ENCODE data around the gene ABCC10. TPM values are rescaled to one million over a fixed set of nuclear protein-coding genes. Genes with fewer than 3 reads are reported as not detected.
"Not testable (repeated sequence)": the region's sequence is repeated elsewhere in the genome, so short reads cannot be mapped to it uniquely, and the experiment has no call there.

Gene ABCC10
- total and polyA plus RNA-seq, 11 donors = 6.4 to 19.6 (median 10.3) TPM

DNA sequence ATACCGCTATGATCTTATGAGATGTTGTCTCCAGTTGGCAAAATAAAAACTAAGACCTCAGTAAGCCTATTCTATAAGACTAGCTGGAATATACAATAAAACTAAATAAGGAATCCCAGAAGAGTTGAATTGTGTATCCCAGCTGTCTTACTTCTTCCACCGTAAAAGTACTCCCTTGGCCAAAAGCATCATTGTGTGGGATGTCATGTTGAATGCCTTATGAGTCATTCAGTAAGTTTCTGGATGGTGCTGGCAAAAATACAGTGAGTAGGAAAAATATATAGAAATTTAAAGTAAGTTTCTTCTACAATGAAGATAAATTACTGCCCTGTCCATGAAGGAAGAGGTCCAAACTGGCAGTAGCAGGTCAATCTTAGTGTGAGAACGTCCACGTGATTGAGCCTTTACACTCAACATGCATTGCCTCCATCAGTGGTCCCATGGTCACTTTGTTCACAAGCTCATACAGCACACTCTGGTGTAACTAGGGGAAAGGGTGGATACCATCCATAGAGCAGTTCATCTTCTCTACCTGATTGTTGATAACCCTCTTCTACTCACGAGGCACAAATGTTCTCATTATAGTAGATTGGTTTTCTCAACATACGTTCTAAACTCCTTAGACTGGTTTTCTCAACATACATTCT lies 44.2 kb upstream of the ABCC10 start:
- intact Hi-C loops (cut with DNase I) = loop anchor here in 2 of 10 donors (10.0 kb wide), 3 partner anchors 62 to 112 kb away; partner anchors contain the start of gene DLK2 (in 1 of the 2)
- DNase-seq (no peak), ATAC-seq (no peak)
- Histone ChIP-seq H3K36me3 (no peaks in the 10 kb centered on the region), H3K27me3 (peaks cover 0 to 4% (median 0%) of the 10 kb centered on the region in 9 donors), H3K27ac (peak overlapping the region in 1 of 12 donors; percentile 73), H3K4me3 (no peak overlapping the region), H3K9me3 (no peaks in the 10 kb centered on the region), H3K4me1 (peaks cover 0 to 22% (median 0%) of the 10 kb centered on the region in 12 donors)
- TF ChIP-seq, protein P1, sequence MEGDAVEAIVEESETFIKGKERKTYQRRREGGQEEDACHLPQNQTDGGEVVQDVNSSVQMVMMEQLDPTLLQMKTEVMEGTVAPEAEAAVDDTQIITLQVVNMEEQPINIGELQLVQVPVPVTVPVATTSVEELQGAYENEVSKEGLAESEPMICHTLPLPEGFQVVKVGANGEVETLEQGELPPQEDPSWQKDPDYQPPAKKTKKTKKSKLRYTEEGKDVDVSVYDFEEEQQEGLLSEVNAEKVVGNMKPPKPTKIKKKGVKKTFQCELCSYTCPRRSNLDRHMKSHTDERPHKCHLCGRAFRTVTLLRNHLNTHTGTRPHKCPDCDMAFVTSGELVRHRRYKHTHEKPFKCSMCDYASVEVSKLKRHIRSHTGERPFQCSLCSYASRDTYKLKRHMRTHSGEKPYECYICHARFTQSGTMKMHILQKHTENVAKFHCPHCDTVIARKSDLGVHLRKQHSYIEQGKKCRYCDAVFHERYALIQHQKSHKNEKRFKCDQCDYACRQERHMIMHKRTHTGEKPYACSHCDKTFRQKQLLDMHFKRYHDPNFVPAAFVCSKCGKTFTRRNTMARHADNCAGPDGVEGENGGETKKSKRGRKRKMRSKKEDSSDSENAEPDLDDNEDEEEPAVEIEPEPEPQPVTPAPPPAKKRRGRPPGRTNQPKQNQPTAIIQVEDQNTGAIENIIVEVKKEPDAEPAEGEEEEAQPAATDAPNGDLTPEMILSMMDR (IDR thresholded peaks at IDR 0.05) = no peak
- TF ChIP-seq POLR2A (IDR thresholded peaks at IDR 0.05) = no peak
- WGBS, 4 donors = 80 to 85% (median 83%) methylated on average over 6 of the region's 6 CpGs

DNA sequence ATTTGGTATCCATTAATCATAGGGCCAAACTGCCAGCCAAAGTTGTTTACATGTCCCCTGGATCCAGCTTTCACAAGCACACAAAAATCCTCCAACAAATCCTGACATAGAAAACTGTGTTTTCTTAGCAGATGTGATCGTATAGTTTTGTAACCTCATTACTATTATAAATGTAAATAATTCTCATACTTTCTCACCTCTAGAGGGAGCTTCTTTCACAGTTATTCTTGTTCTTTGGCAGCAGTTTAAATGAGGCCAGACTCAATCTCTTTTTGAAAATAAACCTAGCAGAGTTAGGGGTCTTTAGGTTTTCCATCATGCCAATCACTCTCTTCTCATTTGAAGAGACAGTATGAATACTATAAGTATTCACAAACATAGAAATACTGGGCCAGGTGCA lies 40.8 kb upstream of the ABCC10 start:
- no peaks in the 10 kb centered on the region for H3K9me3 ChIP-seq
- H3K4me3 ChIP-seq = no peak overlapping the region
- H3K4me1 ChIP-seq = peaks cover 0 to 27% (median 0%) of the 10 kb centered on the region in 12 donors
- no peaks in the 10 kb centered on the region for H3K36me3 ChIP-seq
- 40 to 70% (median 60%) methylated on average over 1 of the region's 1 CpG for WGBS, 4 donors
- DNase-seq (no peak), ATAC-seq (peak in 1 of 4 donors; percentile 28)
- intact Hi-C loops (cut with DNase I) = loop anchor here in 7 of 10 donors (1.0 to 10.0 kb wide), 7 partner anchors 58 to 121 kb away; partner anchors contain the start of gene DLK2 (in 1 of the 7)
- H3K27ac ChIP-seq = no peak overlapping the region
- TF ChIP-seq, protein P1 (IDR thresholded peaks at IDR 0.05) = peak in 8 of 12 donors; percentile 18 to 66 (median 50)
- TF ChIP-seq POLR2A (IDR thresholded peaks at IDR 0.05) = no peak
- peaks cover 0 to 30% (median 2%) of the 10 kb centered on the region in 9 donors for H3K27me3 ChIP-seq

DNA sequence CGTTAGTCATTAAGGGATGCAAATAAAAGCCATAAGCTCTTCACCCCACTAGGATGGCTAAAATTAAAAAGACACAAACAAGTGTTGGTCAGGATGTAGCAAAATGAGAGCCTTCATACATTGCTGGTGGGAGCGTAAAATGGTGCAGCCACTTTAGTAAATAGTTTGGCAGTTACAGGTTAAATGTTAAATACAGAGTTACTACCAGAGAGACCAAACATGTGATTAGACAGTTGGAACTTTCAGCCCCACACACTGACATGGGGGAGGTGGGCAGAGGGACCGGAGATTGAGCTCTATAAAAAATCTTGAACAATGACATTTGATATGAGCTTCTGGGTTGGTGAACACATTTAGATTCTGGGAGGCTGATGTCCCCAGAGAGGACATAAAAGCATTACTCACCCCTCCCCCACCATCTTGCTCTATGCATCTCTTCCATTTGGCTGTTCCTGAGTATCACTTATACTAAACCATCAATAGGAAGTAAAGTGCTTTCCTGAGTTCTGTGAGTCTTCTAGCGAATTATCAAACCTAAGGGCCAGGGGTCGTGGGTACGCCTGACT lies 37.5 kb upstream of the ABCC10 start:
- Histone ChIP-seq H3K27me3 (peaks cover 0 to 31% (median 2%) of the 10 kb centered on the region in 9 donors), H3K4me1 (peaks cover 0 to 6% (median 0%) of the 10 kb centered on the region in 12 donors), H3K36me3 (no peaks in the 10 kb centered on the region), H3K27ac (no peak overlapping the region), H3K9me3 (no peaks in the 10 kb centered on the region), H3K4me3 (no peak overlapping the region)
- WGBS, 4 donors = 81 to 93% (median 87%) methylated on average over 6 of the region's 6 CpGs
- intact Hi-C loops (cut with DNase I) = loop anchor here in 7 of 10 donors (2.0 to 10.0 kb wide), 7 partner anchors 55 to 117 kb away; partner anchors contain the start of gene DLK2 (in 1 of the 7)
- DNase-seq (no peak), ATAC-seq (no peak)
- TF ChIP-seq, protein P1 (IDR thresholded peaks at IDR 0.05) = no peak
- TF ChIP-seq POLR2A (IDR thresholded peaks at IDR 0.05) = no peak

DNA sequence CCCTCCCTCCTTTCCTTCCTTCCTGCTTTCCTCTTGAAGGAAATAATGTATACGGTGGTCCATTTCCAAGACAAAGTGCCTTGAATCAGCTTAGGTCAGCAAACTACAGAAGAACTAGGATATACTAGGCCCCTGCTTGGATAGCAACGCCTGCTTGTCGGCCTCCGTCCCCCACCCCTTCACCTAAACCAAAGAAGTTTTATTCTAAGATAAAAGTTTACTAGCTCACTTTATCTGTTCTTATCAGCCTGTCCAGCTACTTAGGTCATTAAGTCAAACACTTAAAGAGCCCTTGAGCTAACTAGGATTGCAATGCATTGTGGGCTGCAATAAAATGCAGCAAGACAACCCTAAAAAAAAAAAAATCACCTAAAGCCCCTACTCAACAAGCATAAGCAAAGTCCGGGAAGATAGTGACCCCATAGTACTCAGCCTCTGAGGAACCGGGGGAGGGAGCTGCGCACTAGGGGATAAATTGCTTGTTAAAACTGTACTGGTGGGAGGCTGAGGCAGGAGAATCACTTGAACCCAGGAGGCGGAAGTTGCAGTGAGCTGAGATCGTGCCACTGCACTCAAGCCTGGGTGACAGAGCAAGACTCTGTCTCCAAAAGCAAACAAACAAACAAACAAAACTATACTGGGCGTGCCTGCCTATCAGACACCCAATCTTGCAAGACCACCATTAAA lies 36.4 kb upstream of the ABCC10 start:
- H3K4me3 ChIP-seq; H3K4me1 ChIP-seq; DNase-seq; H3K9me3 ChIP-seq; ATAC-seq; intact Hi-C loops (cut with DNase I); H3K27ac ChIP-seq; H3K36me3 ChIP-seq: not testable (repeated sequence)
- H3K27me3 ChIP-seq = peaks cover 0 to 31% (median 2%) of the 10 kb centered on the region in 9 donors
- WGBS, 4 donors = 79 to 83% (median 80%) methylated on average over 10 of the region's 10 CpGs

Measured in heart left ventricle (tissue), 16 donors.